ENCODE measurements around the gene CFAP45. TPM values are rescaled to one million over a fixed set of nuclear protein-coding genes. Genes with fewer than 3 reads are reported as not detected.
A peak's percentile ranks its signal among the peaks of the same experiment; 100 is the strongest.

The CFAP45 gene
- total RNA-seq, 2 donors from 2014 or later = 0.49 to 0.55 TPM

GRCh38 chr1:159930634-159931033 is 30.7 kb upstream of the CFAP45 start:
- Histone ChIP-seq H3K9ac (ENCODE audit: extremely low read depth, low read length, poor library complexity, severe bottlenecking) (no peak overlapping the region), H3K9me3 (ENCODE audit: control insufficient read depth, low read length) (no peaks in the 10 kb centered on the region), H3K27ac (ENCODE audit: low read depth, low read length) (no peak overlapping the region), H3K27me3 (ENCODE audit: control insufficient read depth, insufficient read depth, low read length, poor library complexity, severe bottlenecking) (no peaks in the 10 kb centered on the region), H3K4me3 (ENCODE audit: low read length) (no peak overlapping the region), H3K36me3 (ENCODE audit: control insufficient read depth, insufficient read depth, low read length) (no peaks in the 10 kb centered on the region), H3K4me1 (ENCODE audit: control insufficient read depth, insufficient read depth, low read length) (no peaks in the 10 kb centered on the region)
- H3K9me3 Mint-ChIP-seq = no peaks in the 10 kb centered on the region
- no peak overlapping the region for H3K4me3 Mint-ChIP-seq
- 93 to 98% methylated on average over 5 to 8 of the region's 8 CpGs for WGBS, 2 experiments (ENCODE audit: insufficient coverage in 1 of 2, insufficient read length in 1 of 2)
- peaks cover 13% of the 10 kb centered on the region for H3K4me1 Mint-ChIP-seq
- peaks cover 12% of the 10 kb centered on the region for H3K27me3 Mint-ChIP-seq (ENCODE audit: insufficient read depth)
- TF ChIP-seq CTCF (conservative IDR thresholded peaks at IDR 0.05) = no peak
- no peak overlapping the region for H3K27ac Mint-ChIP-seq
- H3K36me3 Mint-ChIP-seq (ENCODE audit: low read depth) = peaks cover 2% of the 10 kb centered on the region
- no peak for DNase-seq

- Mint-ChIP-seq H3K27me3 (ENCODE audit: insufficient read depth) (peaks cover 12% of the 10 kb centered on the region), H3K27ac (no peak overlapping the region), H3K36me3 (ENCODE audit: low read depth) (peaks cover 2% of the 10 kb centered on the region), H3K4me1 (peaks cover 15% of the 10 kb centered on the region), H3K9me3 (no peaks in the 10 kb centered on the region), H3K4me3 (peak overlapping the region; percentile 35)
- H3K9ac ChIP-seq (ENCODE audit: extremely low read depth, low read length, poor library complexity, severe bottlenecking) = no peak overlapping the region
- H3K27ac ChIP-seq (ENCODE audit: low read depth, low read length) = no peak overlapping the region
- no peaks in the 10 kb centered on the region for H3K4me1 ChIP-seq (ENCODE audit: control insufficient read depth, insufficient read depth, low read length)
- 89 to 90% methylated on average over 2 to 11 of the region's 11 CpGs for WGBS, 2 experiments (ENCODE audit: insufficient coverage in 1 of 2, insufficient read length in 1 of 2)
- H3K4me3 ChIP-seq (ENCODE audit: low read length) = no peak overlapping the region
- H3K9me3 ChIP-seq (ENCODE audit: control insufficient read depth, low read length) = no peaks in the 10 kb centered on the region
- no peak for TF ChIP-seq CTCF (conservative IDR thresholded peaks at IDR 0.05)
- H3K36me3 ChIP-seq (ENCODE audit: control insufficient read depth, insufficient read depth, low read length) = no peaks in the 10 kb centered on the region
- no peaks in the 10 kb centered on the region for H3K27me3 ChIP-seq (ENCODE audit: control insufficient read depth, insufficient read depth, low read length, poor library complexity, severe bottlenecking)
- DNase-seq = no peak
Observed at GRCh38 chr1:159930216-159930615, 30.3 kb upstream of the CFAP45 start.

GRCh38 chr1:159929155-159930051 is 29.4 kb upstream of the CFAP45 start:
- Histone ChIP-seq H3K9me3 (ENCODE audit: control insufficient read depth, low read length) (no peaks in the 10 kb centered on the region), H3K27me3 (ENCODE audit: control insufficient read depth, insufficient read depth, low read length, poor library complexity, severe bottlenecking) (no peaks in the 10 kb centered on the region), H3K4me3 (ENCODE audit: low read length) (no peak overlapping the region), H3K27ac (ENCODE audit: low read depth, low read length) (no peak overlapping the region), H3K9ac (ENCODE audit: extremely low read depth, low read length, poor library complexity, severe bottlenecking) (no peak overlapping the region), H3K4me1 (ENCODE audit: control insufficient read depth, insufficient read depth, low read length) (no peaks in the 10 kb centered on the region), H3K36me3 (ENCODE audit: control insufficient read depth, insufficient read depth, low read length) (no peaks in the 10 kb centered on the region)
- 87 to 95% methylated on average over 32 to 48 of the region's 48 CpGs for WGBS, 2 experiments (ENCODE audit: insufficient coverage in 1 of 2, insufficient read length in 1 of 2)
- no peaks in the 10 kb centered on the region for H3K9me3 Mint-ChIP-seq
- peaks cover 12% of the 10 kb centered on the region for H3K27me3 Mint-ChIP-seq (ENCODE audit: insufficient read depth)
- H3K4me1 Mint-ChIP-seq = peaks cover 15% of the 10 kb centered on the region
- H3K36me3 Mint-ChIP-seq (ENCODE audit: low read depth) = peaks cover 2% of the 10 kb centered on the region
- peak overlapping the region; percentile 50 for H3K27ac Mint-ChIP-seq
- DNase-seq = peak; percentile 93
- H3K4me3 Mint-ChIP-seq = peak overlapping the region; percentile 35
- TF ChIP-seq CTCF (conservative IDR thresholded peaks at IDR 0.05) = no peak

All from endodermal cell (in vitro differentiated cells).